Measurements from ENCODE around the gene TCF4. TPM values are rescaled to one million over a fixed set of nuclear protein-coding genes. Genes with fewer than 3 reads are reported as not detected.

The TCF4 gene
- total RNA-seq, 1 donor from 2014 or later: 143 TPM

DNA sequence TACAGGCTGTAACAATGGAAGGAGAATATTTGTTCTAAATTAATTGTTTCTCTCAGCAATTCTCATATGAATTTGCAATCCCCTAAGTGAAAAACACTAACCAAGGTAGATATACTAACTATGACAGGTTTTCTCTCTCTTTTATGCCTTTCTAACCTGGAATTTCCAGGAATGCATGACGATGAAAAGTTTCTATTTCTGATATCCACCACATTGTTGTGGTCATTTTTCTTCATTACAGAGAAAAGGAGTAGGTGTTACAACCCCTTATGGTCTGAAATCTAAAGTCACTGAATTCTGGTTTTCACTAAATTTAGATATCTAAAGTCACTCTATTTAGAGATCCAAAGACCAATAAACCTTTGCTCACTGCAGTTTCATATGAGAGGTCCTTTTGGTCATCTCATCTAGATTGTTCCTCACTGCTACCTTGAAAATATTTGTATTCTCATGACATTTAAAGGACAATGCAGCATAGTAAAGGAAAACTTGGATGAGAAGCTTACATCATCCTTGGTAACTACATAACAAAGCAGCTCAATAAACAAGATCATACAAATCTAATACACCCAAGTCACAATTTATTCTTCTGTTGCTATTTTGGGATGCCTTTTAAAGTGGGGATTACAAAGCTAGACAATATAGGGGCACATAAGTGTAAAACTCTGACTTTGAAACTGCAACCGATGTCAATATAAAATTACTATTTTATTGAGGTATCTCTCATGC, 85.8 kb downstream of the TCF4 start:
- no peak for DNase-seq
- Histone ChIP-seq H3K4me1 (no peaks in the 10 kb centered on the region), H3K27me3 (no peaks in the 10 kb centered on the region), H3K4me3 (no peak overlapping the region), H3K9me3 (no peaks in the 10 kb centered on the region), H3K36me3 (no peaks in the 10 kb centered on the region), H3K27ac (peak overlapping the region; percentile 33)
- ATAC-seq: no peak
- TF ChIP-seq, protein P1, sequence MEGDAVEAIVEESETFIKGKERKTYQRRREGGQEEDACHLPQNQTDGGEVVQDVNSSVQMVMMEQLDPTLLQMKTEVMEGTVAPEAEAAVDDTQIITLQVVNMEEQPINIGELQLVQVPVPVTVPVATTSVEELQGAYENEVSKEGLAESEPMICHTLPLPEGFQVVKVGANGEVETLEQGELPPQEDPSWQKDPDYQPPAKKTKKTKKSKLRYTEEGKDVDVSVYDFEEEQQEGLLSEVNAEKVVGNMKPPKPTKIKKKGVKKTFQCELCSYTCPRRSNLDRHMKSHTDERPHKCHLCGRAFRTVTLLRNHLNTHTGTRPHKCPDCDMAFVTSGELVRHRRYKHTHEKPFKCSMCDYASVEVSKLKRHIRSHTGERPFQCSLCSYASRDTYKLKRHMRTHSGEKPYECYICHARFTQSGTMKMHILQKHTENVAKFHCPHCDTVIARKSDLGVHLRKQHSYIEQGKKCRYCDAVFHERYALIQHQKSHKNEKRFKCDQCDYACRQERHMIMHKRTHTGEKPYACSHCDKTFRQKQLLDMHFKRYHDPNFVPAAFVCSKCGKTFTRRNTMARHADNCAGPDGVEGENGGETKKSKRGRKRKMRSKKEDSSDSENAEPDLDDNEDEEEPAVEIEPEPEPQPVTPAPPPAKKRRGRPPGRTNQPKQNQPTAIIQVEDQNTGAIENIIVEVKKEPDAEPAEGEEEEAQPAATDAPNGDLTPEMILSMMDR (IDR thresholded peaks at IDR 0.05): no peak
- intact Hi-C loops (cut with DNase I): no loop called here

DNA sequence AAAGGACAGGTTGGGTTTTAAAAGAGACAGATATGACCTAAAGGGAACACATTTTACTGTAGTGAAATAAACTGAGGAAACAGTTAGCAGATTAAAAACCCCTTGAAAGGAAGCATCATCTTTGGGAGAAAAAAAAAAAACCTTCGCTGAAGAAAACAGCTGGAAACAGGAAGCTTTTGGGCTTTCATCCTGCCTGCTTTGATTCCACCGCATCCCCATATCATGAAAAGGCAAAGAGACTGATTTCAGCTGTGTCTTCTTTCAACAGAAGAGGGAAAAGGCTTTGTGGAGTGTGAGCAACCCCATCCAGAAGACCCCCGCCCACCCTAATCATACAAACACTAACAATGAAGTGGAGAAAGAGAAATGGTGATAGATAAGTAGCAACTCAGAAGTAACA, 86.4 kb downstream of the TCF4 start:
- no peak overlapping the region for H3K4me3 ChIP-seq
- no peaks in the 10 kb centered on the region for H3K4me1 ChIP-seq
- H3K27me3 ChIP-seq: no peaks in the 10 kb centered on the region
- peak overlapping the region; percentile 33 for H3K27ac ChIP-seq
- no peaks in the 10 kb centered on the region for H3K36me3 ChIP-seq
- TF ChIP-seq, protein P1 (IDR thresholded peaks at IDR 0.05): no peak
- DNase-seq (no peak), ATAC-seq (no peak)
- intact Hi-C loops (cut with DNase I): no loop called here
- H3K9me3 ChIP-seq: no peaks in the 10 kb centered on the region

DNA sequence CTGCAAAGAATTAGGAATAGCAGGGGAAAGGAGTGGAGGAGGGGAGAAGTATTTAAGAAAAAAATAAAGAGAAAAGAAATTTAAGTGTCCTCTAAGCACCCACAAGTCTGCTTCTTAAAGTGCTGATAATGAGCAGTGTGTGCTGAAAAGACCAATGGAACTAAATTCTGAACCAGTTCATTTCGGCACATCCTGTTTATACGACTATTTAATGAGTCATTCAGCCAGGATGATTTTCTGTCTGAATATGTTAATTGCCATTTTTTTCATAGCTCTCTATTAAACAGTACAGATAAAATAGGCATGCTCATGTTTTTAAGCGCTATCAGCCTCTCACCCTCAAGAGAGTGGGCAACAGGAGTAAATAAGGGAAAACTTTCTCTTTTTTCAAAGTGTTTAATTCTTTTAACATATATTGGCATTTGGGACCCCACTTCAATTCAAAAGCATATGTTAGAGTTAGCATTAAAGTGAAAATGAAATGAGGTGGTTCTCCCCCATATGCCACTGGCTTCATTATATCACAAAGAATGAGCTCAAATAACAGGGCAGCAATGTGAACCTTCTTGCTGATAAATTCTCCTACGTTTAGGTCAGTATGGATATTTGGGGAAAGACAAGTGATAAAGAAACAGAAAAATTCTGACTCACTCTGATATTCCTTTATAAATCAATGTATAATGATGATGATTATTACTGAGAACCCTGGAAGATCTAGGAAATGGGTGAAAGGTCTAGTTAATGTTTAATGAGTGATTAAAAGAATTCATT, 87.5 kb downstream of the TCF4 start:
- Histone ChIP-seq H3K27me3 (no peaks in the 10 kb centered on the region), H3K36me3 (no peaks in the 10 kb centered on the region), H3K4me1 (no peaks in the 10 kb centered on the region), H3K27ac (peak overlapping the region; percentile 55), H3K9me3 (no peaks in the 10 kb centered on the region), H3K4me3 (no peak overlapping the region)
- ATAC-seq (no peak), DNase-seq (no peak)
- TF ChIP-seq, protein P1 (IDR thresholded peaks at IDR 0.05): no peak
- intact Hi-C loops (cut with DNase I): no loop called here

DNA sequence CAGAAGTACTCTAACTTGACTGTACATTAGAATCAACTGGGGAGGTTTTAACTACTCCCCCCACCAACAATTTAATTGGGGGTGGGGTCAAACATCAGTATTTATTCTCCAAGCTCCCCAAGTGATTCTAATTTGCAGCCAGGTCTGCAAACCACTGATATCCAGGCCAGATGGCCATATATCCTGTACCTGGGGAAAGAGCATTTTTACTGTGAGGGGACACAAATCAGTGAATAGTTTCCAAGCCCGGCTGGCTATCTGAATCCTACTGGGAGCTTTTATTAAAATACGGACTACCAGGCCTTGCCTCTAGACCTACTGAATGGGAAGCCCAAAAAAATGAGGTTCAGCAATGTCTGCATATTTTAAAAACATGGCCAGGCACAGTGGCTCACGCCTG, 88.5 kb downstream of the TCF4 start:
- Histone ChIP-seq H3K9me3 (no peaks in the 10 kb centered on the region), H3K27ac (peak overlapping the region; percentile 55), H3K36me3 (no peaks in the 10 kb centered on the region), H3K4me3 (no peak overlapping the region), H3K4me1 (no peaks in the 10 kb centered on the region), H3K27me3 (no peaks in the 10 kb centered on the region)
- DNase-seq (no peak), ATAC-seq (no peak)
- TF ChIP-seq, protein P1 (IDR thresholded peaks at IDR 0.05): no peak
- intact Hi-C loops (cut with DNase I): no loop called here

DNA sequence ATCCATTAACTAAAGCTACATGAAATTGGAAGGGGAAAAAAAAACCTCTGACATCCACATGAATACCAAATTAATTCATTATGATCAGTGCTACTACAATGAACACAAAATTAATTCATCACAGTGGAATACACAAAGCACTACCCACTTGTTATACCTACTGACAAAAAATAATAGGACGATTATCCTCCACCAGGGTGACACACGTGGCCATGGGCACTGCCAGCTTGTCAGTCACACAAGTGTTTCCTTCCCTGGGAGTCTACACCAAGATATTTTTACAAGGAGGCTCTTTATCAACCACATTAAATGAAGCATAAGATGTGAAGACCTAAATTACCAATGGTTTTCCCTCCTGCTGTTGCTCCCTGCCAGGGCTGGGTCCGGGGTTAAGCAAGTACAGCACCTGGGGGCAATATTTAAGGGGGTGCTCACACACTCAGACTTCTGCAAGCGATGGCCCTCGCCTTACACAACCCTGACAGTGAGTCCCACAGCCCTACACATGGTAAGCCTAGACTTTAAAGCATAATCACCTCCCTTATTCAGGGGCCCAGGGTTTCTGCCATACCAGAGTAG, 90.1 kb downstream of the TCF4 start:
- ATAC-seq (no peak), DNase-seq (no peak)
- no peaks in the 10 kb centered on the region for H3K36me3 ChIP-seq
- no peak overlapping the region for H3K27ac ChIP-seq
- H3K9me3 ChIP-seq: no peaks in the 10 kb centered on the region
- H3K27me3 ChIP-seq: no peaks in the 10 kb centered on the region
- no peaks in the 10 kb centered on the region for H3K4me1 ChIP-seq
- H3K4me3 ChIP-seq: no peak overlapping the region
- TF ChIP-seq, protein P1 (IDR thresholded peaks at IDR 0.05): no peak
- intact Hi-C loops (cut with DNase I): no loop called here
